GM12874 (cell line): Measurements from ENCODE around the gene JMJD4.

Experiments used
- CTCF ChIP-seq: IDR thresholded peaks from 2 replicates; pipeline ENCODE4 v1.5.1; 2011; ENCODE audit warnings: low read depth, mild to moderate bottlenecking, control low read depth, low read length, moderate library complexity; ENCODE audit not compliant: insufficient read depth

Gene JMJD4

GRCh38 chr1:227756172-227756959 lies 21.3 kb upstream of the JMJD4 start:
- TF ChIP-seq CTCF, result no peak

- TF ChIP-seq CTCF, result no peak
Measured at GRCh38 chr1:227754958-227755357, 19.9 kb upstream of the JMJD4 start.

GRCh38 chr1:227753999-227754711 lies 19.1 kb upstream of the JMJD4 start:
- no peak for TF ChIP-seq CTCF

- TF ChIP-seq CTCF, result no peak
Measured at GRCh38 chr1:227749916-227750710, 15.0 kb upstream of the JMJD4 start.

GRCh38 chr1:227749225-227749624 lies 14.1 kb upstream of the JMJD4 start:
- no peak for TF ChIP-seq CTCF

GRCh38 chr1:227748496-227749182 lies 13.5 kb upstream of the JMJD4 start:
- TF ChIP-seq CTCF, result no peak
